Epithelial cell of alveolus of lung (primary cell): ENCODE results near the gene ZNF844. TPM values are rescaled to one million over a fixed set of nuclear protein-coding genes. Genes with fewer than 3 reads are reported as not detected.

ENCODE experiments used
- total RNA-seq: library from RNA; depleted of rRNA; stranded (reverse); fragments of >200 nt; gene quantifications from 2 replicates; pipeline ENCODE4 v1.2.1, GENCODE V29; 2015

ZNF844 gene
- total RNA-seq, result 2.3 and 9.0 TPM in 2 replicates

GRCh38 chr19:12064590-12065538, at the start of gene ZNF844:
TSS of gene ZNF844 (plus strand) at chr19:12064731. CDS start at chr19:12064874, 143 bp downstream.

GRCh38 chr19:12035220-12036172, 29.0 kb upstream of the ZNF844 start, which contains the start of gene ZNF433:
TSS of gene ZNF433 (minus strand) at chr19:12035679. CDS start at chr19:12035539, 140 bp downstream.

GRCh38 chr19:12052497-12053169, 11.9 kb upstream of the ZNF844 start, which contains the start of gene ZNF878:
TSS of gene ZNF878 (minus strand) at chr19:12052961. CDS start at chr19:12052801, 160 bp downstream.

Other genes starting within 250 kb of the ZNF844 start
- gene ZNF439, start 216.0 kb upstream of the ZNF844 start, total RNA-seq, result 1.4 and 9.3 TPM in 2 replicates
- gene ZNF69, start 176.9 kb upstream of the ZNF844 start, total RNA-seq, result 4.3 and 13.3 TPM in 2 replicates
- gene ZNF700, start 139.6 kb upstream of the ZNF844 start, total RNA-seq, result 4.9 and 7.2 TPM in 2 replicates
- 0.13 and 5.5 TPM in 2 replicates for gene ZNF763, start 99.7 kb upstream of the ZNF844 start, total RNA-seq
- gene ZNF433, start 29.1 kb upstream of the ZNF844 start, total RNA-seq, result 4.7 and 12.9 TPM in 2 replicates
- gene ZNF878, start 11.8 kb upstream of the ZNF844 start, total RNA-seq, result 0.08 and 0.13 TPM in 2 replicates
- 2.5 and 3.5 TPM in 2 replicates for gene ZNF20, start 75.6 kb downstream of the ZNF844 start, total RNA-seq
- gene ZNF625, start 92.0 kb downstream of the ZNF844 start, total RNA-seq, result 3.6 and 10.7 TPM in 2 replicates
- 3.1 and 8.3 TPM in 2 replicates for gene ZNF136, start 98.4 kb downstream of the ZNF844 start, total RNA-seq
- gene ZNF44, start 230.2 kb downstream of the ZNF844 start, total RNA-seq, result 2.6 and 5.3 TPM in 2 replicates